ENCODE data around the gene PAQR8.

PAQR8 gene

DNA sequence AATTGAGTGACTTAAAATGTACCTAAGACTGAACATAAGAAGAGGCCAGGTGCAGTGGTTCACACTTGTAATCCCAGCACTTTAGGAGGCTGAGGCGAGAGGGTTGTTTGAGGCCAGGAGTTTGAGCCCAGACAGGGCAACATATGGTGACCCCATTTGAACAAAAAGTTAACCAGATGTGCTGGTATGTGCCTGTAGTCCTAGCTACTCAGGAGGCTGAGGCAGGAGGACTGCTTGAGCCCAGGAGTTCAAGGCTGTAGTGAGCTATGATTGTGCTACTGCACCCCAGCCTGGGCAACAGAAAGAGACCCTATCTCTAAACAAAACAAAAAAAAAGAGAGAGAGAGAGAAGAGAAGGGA lies 10.1 kb upstream of the PAQR8 start:
- no peak for DNase-seq

DNA sequence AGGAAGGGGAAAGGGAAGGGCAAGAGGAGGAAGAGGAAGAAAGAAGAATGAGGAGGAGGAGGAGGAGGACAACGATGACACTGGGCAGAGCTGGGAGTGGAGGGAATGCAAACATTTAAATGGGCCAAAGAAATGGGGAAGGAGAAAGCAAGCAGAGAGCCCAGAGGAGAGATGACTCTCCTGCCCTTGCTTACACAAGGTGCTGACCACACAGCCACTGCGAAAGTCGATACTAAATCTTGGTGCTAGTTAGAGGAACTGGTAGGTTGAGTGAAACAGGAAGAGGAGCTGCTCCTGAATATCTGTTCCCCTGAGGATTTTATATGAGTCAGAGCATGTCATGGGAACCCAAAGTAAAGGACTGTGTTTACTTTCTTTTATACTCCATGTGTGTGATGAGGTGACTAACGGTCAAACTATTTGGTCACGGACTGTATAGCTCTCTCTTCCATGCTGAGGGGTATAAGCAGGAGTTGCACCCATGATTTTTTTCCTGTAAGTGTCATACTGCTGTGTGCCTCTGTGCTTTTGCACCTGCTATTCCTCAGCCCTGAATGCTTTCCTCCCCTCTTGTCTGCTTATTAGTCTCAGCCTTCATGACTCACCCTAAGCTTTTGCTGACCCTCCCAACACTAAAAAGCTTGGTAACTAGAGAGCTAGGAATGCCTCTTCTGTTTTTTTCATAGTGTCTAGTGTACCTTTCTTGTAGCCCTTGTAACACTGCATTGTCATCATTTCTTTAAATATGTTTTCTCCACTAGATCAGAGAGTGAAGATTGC lies 9.5 kb upstream of the PAQR8 start:
- DNase-seq: no peak

DNA sequence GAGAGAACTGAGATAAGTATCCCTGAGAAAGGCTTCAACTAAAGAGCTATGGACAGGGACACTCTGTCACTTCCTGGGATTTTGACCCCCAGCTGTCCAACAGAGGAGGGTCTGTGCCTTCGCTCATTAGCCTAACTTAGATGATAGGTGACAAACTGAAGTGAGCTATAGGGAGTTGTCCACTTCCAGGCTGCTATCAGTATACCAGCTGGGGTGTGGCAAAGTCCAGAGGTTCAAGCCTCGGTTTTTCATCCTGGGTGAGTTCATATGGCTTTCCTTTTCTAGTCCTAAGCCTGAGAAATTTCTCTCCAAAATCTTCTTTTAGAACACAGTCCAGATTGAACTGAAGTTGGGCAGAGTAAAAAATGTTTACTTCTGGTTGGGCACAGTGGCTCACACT lies 5.9 kb upstream of the PAQR8 start:
- DNase-seq: no peak

DNA sequence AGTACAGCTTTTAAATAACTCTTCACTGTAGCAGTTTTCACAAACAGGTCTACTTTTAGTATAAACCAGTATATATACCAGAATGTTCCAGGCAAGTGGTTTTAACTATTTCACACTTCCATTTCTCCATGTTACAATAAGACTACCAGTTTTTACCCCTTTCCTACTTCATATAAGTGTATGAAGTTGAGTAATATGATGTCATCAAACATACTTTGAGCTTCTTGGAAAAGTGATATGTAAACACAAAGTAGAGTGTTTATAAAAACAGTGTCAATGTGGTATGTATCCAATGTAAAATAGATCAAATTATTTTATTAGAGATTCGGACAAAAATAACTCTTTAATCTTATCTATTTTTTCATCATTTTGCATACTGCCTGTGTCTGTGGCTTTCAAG lies 2.5 kb upstream of the PAQR8 start:
- DNase-seq: no peak

DNA sequence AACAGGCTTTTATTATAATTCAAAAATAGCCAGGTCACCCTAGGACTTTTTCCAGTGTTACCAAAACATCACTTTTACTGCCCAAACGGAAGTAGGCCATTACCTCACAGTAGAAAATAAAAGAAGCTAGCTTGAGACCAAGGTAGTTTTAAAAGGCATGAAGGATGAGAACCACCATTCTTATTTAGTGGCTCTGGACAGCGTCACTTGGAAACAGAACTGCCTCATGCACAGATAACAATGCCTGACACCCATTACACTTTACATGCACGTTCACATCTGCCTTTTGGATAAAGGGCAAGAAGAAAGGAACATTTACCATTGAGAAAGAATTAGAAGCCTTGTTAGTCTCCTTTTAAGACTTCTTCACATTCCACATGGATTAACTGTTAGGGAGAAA lies 1.9 kb upstream of the PAQR8 start:
- no peak for DNase-seq

DNA sequence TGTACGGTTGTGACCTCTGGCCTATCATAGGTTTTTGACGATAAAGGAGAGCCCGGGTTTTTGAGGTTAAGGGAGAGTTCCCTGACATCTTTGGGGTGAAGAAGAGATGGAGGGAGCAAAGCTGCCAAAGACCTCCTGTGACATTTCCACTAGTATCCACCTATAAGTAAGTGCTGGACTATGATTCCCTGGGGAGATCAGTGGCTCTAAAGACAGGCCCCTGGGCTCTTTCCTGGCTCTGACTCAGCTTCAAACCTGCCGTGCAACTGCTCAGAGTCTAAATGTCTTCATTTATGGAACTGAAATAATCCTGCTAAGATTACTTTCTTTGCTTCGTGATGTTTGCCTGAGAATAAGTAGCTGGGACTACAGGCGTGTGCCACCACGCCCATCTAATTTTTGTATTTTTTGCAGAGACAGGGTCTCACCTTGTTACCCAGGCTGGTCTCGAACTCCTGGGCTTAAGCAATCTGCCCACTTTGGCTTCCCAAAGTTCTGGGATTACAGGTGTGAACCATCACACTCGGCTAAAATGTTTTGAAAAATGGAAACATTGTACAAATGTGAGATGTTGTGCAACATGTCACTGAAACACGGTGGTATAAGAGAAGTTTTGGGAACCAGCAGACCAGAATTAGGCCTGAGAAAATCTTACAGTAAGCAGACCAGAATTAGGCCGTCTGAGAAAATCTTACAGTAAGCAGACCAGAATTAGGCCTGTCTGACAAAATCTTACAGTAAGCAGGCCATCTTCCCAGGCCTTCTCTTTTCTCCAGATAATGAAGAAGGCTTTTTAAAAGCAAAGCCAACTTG lies 1.1 kb upstream of the PAQR8 start:
- no peak for DNase-seq

DNA sequence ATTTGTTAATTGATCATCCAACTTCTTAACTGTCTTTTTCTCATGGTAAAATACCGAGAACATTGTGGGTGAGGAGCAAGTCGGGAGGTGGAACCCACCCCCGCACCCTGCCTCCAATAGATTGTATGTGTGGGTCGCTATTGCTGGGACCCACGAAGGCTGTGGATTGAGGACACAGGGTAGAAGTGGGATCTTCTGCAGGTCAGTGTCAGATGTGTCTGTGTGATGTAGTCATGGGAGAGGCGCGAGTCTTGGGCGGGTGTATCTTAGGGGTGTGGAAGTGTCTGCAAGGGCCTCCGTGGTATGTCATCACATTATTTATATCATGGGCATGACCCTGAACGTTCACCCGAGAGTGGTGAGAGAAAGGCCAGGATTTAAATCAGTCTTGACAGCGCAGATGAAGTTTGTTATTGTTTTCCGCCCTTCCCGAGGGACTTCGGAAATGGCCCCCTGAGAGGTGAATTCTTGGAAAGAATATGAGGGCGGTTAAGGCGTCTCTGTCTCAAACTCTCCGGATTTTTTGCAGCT lies 472 bp upstream of the PAQR8 start:
- no peak for DNase-seq

DNA sequence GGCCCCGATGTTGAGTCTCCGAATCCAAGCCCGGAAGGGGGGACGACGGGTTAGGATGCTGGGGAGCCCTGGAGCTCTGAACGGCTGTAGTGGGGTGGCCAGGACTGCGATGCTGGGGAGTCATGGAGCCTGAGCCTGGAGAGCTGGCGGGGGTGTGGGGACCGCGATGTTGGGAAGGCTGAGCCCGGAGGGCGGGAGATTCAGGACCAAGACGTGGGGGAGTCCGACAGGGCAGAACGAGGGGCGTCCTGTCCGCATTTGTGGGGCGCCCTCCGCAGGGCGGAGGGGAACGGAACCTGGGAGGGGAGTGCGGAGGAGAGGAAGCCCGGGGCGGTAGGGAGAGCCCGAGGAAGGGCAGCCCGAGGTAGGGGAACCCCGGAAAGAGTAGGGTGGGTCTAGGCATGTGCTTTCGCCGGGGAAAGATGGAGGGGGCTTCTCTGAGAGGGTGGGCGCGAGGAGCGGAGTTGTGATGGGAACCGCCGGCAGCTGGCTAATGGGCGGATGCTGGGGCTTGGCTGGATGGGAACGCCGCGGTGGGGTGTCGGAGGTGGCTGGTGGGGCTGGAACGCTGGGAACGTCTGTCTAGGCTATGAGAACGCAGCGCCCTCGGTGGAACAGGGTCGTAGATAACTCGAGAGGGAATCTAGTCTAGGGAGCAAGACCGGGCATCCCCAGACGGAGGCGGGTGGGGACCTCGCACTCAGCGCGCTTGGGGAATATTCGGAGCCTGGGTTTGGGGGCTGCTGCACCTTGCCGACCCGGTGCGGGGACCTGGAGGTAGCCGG lies 684 bp downstream of the PAQR8 start:
- no peak for DNase-seq

DNA sequence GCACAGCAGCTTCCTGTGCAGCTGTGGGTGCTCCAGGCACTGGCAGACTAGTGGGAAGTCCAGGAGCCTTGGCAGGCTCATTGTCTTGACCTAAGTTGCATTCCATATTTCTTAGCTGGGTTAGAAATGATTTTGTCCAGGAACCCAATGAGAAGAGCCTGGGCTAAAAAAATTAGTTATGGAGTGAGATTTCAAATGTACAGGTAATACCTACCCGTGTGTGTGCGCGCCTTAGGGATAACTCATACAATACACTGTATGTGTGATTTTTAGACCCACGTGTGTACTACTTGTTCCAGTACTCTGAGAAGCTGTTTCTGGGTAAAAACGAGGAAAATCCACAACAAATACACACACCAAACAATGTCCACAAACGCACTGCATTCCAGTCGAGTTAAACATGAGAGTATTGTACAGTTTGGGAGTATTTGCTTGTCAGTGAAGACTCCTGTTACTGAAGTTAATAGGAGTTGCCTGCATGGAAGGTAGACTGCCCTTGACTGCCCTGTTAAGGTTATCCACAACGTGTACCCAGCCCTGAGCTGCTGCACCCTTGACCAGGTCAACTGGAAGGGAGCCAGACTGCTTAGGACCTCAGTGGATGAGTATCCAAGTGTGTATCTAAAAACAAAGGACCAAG lies 1.4 kb downstream of the PAQR8 start:
- no peak for DNase-seq

DNA sequence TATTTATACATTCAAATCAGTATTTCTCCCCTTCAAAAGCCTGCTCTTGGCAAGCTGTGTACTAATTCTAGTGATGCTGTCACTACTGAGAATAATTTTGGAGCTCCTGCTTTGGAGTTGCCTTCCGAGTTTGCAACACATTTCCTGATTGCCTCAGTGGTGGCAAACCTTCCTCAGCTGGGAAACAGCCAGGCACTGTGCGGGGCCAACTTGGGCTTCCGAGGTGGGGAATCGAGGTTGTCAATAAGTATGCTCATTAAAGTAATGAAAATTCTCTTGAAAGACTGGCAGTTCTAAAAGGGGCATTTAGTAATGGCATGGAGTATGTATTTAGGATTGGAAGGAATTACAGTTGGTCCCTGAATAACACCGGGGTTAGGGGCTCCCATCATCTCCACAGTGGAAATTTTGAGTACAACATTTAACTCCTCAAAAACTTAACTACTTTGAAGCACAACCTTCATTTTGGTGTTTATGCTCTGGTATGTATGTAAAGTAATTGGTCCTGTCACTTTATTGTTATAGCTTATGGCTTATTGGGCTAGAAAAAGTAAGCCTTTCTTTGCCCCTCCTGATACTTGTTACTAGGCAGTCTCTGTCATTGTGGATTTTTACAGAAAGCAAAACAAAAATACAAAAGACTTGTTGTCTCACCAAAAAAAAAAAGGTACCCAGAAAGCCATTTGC lies 2.7 kb downstream of the PAQR8 start:
- no peak for DNase-seq

DNA sequence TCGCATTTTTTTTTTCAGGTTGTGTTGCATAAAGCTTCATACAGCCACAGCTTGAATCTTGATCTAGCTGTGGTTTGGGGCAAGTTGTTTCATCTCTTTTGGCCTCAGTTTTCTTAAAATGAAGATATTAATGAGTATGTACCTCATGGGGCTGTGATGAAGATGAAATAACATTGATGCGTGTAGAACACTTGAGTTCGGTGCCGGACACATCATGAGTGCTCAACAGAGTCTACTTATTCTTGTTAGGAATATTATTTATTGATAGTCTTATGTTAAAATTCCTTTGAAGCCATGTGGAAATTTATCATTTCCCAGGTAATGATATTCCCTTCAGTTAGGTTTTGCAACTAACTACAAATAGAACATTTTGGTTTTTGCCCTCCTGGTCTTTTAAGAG lies 3.4 kb downstream of the PAQR8 start:
- DNase-seq: no peak

DNA sequence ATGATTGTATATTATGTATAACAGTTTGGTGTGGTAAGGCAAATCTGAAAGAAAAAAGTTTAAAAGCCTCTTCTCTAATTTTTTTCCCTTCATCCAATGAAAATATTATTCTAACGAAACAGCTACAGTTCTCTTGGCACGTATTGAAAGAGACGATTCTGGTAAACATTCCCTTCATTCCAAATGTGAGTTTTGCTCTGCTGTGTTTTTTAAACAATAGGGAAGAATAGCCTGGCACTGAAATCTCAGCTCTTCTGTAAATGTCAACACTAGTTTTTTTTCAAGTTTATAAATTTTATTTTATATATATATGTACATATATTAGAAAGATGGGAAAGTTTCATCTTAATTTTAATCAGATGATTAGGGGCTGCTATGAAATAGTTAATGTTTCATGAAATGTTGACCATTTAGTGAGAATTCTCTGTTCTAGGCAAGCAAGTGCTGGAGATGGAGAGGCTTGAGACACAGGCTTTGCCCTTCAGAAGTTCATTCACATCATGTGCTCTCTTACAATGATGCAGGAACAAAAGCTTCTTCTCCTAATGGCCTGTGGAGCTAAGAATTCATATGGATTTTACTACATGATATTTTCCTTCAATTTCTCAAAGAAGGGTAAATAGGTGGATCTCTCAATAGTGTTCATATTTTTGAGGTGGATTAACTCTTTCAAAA lies 4.1 kb downstream of the PAQR8 start:
- DNase-seq: no peak

DNA sequence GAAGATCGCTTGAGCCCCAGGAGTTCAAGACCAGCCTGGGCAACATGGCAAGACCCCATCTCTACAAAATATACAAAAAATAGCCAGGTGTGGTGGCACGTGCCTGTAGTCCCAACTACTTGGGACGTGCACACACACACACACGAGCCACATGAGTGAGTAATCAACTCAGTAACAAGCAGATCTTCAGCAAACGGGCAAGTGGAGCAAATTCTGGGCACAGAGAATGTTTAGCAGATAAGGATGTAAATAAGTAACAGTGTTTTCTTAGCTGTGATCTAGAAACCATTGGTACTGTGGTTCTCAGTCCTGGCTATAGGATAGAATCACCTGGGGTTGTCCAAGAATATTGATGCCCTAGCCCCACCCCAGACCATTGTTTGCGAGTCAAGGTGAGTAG lies 6.1 kb downstream of the PAQR8 start:
- no peak for DNase-seq

DNA sequence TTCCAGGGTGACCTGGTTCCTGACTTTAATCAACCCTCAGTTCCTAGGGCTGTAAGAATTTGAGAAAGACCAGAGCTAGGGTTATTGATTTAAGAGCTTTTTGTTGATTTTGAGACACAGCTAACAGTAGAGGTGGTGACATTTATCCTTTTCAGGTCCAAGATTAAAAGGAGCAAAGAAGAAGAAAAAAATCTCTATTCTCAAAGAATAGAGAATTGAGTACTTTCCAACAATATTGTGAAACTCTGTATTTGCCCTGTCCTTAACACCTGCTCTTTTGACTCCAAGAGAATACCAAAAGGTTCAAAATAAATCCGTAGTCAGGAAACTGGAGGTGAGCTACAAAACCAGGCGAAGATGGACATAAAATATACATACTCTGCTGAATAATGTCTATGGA lies 7.3 kb downstream of the PAQR8 start:
- no peak for DNase-seq

DNA sequence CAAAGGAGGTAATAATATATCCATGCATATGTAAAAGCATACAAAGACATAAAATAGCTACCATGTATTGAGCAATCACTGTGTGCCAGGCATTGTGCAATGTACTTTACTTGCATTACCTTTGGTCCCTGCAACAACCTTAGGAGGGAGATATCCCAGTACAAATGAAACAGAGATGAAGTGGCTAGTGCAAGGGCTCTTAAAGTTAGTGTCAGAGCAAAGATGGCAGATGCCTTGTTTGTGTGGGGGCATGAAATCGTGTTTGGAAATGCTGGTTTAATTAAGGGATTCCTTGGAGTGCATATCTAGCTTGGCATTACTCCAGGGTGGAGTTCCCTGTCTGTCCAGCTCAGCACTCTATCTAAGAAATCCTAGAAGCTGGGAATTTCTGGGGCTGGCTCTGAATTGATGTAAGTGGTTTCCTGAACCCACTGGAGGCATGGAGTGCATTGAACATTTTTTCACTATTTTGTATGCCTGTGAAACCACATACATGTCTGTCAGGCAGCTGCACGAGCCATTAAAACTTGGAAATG lies 9.8 kb downstream of the PAQR8 start:
- DNase-seq: no peak

DNA sequence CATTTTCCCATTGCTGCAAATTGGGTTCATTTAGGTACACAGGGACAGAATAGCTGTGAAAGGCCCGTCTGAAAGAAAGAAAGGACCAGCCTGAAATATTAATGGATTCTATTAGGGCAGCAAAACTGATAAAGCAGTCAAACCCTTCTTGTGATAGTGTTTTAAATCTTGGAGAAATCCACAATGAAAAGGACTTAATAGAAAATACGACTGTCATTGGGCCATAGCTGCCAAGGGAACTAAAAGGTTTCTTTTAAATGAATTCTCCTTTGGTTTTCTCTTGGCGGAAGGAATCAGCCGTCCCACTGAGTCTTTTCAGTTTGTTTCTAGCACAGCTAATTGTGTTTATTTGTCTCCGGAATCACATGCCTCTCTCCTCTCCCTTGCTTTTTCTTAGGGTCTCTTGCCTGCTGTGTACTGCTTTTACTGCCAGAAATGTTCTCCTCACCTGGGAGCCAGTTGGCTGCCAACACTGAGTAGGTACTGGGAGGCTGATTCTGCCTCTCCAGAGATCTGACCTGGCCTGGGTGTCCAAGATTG lies 11.3 kb downstream of the PAQR8 start:
- DNase-seq: no peak

DNA sequence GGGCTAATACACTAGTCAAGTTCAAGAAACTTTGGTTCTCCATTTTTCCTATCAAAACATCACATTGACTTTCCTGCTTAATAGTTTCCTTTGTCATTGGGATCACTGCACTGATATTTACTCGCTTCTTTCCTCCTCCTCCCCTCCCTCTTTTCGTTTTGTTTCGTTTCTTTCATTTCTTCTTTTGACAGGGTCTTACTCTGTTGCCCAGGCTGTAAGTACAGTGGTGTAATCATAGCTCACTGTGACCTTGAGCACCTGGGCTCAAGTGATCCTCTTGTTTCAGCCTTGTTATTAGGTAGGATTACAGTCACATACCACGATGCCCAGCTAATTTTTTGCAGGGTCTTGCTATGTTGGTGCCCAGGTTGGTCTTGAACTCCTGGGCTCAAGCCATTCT lies 12.3 kb downstream of the PAQR8 start:
- no peak for DNase-seq

DNA sequence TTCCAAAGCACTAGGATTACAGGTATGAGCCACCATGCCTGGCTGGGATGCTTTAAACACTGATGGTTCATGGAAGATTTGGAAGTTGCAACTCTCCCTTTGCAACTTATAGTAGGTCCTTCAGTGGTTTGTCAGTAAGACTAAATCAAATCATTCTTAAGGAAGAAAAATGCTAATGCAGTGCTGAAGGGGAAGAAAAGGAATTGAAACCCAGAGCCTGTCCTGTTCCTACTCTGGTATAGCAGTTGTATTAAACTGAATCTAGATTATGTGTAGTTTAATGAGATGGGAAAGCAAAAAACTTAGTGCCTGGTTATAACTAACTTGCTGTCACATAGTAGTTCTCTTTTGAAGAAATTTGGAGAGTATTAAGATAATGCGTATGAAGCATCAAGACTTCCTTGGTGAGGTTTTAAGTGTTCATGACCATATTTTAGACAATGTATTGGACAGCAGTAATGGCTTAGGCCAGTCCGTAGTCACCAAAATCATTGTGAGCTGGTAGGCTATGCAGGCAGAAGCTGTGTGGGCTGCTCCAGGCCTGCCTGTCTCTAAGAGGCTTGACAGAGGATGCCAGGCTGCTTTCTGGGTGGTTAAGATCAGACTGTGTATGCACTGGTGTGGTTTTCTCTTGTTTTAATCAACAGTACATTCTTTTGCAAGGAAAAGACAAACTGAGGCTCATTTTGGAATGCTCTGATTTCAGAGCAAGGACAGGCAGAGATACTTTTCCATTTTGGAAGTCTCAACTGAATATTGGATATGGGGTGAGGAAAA lies 14.0 kb downstream of the PAQR8 start:
- no peak for DNase-seq

DNA sequence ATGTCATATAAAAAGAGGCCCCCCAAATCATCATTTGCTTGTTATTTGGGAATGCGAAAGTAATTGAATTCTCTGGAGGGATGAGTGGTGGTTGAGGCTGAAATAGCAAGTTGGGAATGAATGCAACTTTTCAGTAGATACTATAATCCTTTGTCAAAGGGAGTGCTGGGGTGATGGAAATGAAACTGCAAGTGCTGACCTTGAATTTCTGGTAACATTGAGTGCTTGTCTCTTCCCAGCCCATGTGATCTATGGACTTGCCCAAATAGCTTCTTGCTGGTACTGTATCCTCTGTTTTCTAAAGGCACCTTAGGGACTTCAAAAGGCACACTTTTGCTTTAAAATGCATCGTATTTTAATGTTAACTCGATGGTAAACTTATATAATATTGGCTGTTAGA lies 14.8 kb downstream of the PAQR8 start:
- no peak for DNase-seq

DNA sequence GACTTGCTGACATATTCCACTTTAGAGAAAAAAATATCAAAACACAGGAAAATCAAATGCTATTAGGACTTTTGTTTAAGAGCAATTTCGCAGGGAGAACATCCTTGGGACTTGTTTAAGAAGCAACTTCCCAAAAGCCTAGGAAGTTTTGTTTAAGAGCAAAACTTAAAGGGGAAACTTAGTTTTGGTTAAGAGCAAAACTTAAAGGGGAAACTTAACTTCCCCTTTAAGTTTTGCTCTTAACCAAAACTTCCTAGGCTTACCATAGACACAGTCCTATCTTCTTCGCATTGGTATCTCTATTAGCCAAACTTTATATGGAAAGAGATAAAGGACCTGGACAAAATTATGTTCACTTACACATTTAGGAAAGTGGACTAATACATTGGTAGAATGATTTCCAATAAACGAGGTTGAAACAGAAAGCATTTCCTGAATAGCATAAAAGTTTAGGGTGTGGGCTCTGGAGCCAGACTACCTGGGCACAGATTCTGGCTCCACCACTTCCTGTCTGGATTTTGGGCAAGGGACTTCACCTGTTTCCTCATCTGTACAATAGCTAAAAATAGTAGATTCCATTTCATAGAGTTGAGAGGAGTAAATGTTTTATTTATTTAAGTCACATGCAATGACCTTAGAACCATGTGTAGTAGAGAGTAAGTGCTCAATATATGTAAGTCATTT lies 15.7 kb downstream of the PAQR8 start:
- DNase-seq: no peak

Measured in NCI-H2081 treated with DMSO at 0.1 percent for 48 hours (cell line).